Heart left ventricle (tissue), 13 donors: ENCODE data around the gene CEP112.

Experiments
- CTCF ChIP-seq, 12 donors: fragments of 200-600 bp; sonication (generic) in 4 of 12; IDR thresholded peaks; one replicate each; pipeline versions ENCODE4 v1.5.0 to v1.8.0; 2018 to 2022; ENCODE audit warnings: antibody characterized with exemption in 12 of 12, mild to moderate bottlenecking in 5 of 12
- POLR2A ChIP-seq, 2 donors: fragments of 450-650 bp; IDR thresholded peaks; one replicate each; pipeline ENCODE4 v1.6.1; 2017; ENCODE audit warnings: antibody characterized with exemption in 2 of 2, mild to moderate bottlenecking in 2 of 2, moderate library complexity in 2 of 2
- donor health status: ischemic (EF 13 %, LVEDD 7.1; RV severe dilation, severe dysfunction).
- donor health status: DM: no; HTN: yes; CAD: no.
- donor health status: DM: no; HTN: no; CAD: no.
- donor health status: ischemic (EF 25% LVEDD 6.9; RV normal size, moderate dysfunction).
- donor health status: ischemic (EF 25% LVEDD 5.7; RV mildly dilated, moderate dysfunction).
- donor health status: ischemic (EF 35%, LVEDD 5.7; RV mildly dilated, moderate dysfunction).
- donor health status: nonischemic (EF 11% LVEDD 7.7; RV severe dilation, severe dysfunction).
- donor health status: DM: yes; HTN: yes; CAD: no.
- donor health status: PGD.
- donor health status: ischemic (EF 29% LVEDD 5.4; RV normal size, mild dysfunction).
- donor health status: nonischemic (EF 23%, LVEDD 6.1; RV moderate dilation, normal function).

- no peak for TF ChIP-seq CTCF (IDR thresholded peaks at IDR 0.05)
- TF ChIP-seq POLR2A (IDR thresholded peaks at IDR 0.05) = no peak
Measured at GRCh38 chr17:65678546-65678945, 513.4 kb downstream of the CEP112 start.
